WI38 (cell line): Measurements from ENCODE around the gene MACROD2.

Experiments
- H3K4me3 ChIP-seq: 2 replicates; pipeline ENCODE4 v1.5.1; 2011; ENCODE audit warnings: low read depth, mild to moderate bottlenecking, control low read depth, low read length
- CTCF ChIP-seq: IDR thresholded peaks from 2 replicates; pipeline ENCODE4 v1.5.1; 2012; ENCODE audit warnings: low read depth, mild to moderate bottlenecking, control low read depth, low read length

MACROD2 gene

DNA sequence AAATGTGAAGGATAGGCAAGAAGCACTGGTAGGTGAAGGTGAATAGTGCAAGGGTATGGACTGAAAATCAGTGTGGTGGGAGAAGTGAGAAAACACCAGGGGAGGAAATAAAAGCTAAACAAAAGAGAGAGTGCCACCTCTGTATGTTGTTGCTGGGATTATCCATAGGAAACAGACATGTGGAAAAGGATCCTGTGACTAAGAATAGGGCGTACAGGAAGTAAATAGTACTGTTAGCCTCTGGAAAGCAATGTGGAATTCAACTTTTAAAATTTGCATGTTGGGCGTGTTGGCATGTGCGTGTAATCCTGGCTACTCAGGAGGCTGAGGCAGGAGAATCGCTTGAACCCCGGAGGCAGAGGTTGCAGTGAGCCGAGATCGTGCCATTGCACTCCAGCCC, 1916.3 kb downstream of the MACROD2 start:
- no peak overlapping the region for H3K4me3 ChIP-seq
- TF ChIP-seq CTCF = no peak

GRCh38 chr20:15913391-15914025, 1918.2 kb downstream of the MACROD2 start:
- no peak overlapping the region for H3K4me3 ChIP-seq
- no peak for TF ChIP-seq CTCF

GRCh38 chr20:15916623-15917022, 1921.3 kb downstream of the MACROD2 start:
- H3K4me3 ChIP-seq = no peak overlapping the region

GRCh38 chr20:15917283-15917682, 1922.0 kb downstream of the MACROD2 start:
- TF ChIP-seq CTCF = no peak
- H3K4me3 ChIP-seq = no peak overlapping the region

More at GRCh38 chr20:15916623-15917022, 1921.3 kb downstream of the MACROD2 start:
- no peak for TF ChIP-seq CTCF

- no peak overlapping the region for H3K4me3 ChIP-seq
- TF ChIP-seq CTCF = no peak
Measured at GRCh38 chr20:15918631-15919030, 1923.3 kb downstream of the MACROD2 start.

DNA sequence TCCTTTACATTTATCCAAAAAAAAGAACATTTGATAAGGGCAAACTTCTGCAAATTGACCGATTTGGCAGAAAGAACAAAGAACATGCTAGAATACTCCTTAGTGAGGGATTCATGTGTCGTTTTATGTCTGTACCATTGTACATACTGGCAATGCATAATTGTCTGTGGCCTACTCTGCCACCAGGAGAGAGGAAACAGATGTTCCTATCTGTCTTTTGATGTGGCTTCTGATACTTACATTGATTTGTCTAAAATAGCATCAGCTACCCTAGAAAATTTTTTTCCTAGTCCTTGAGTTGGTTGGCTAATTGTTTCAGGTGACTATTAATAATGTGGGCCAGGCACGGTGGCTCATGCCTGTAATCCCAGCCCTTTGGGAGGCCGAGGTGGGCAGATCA, 1923.8 kb downstream of the MACROD2 start:
- no peak overlapping the region for H3K4me3 ChIP-seq

More for the DNA sequence above, 1923.8 kb downstream of the MACROD2 start:
- TF ChIP-seq CTCF = no peak
